HepG2 (cell line): ENCODE measurements around the gene WDR54. TPM values are rescaled to one million over a fixed set of nuclear protein-coding genes. Genes with fewer than 3 reads are reported as not detected.

Experiments
- FOXA1 ChIP-seq, 2 experiments: fragments of 450-650 bp in 1 of 2; sonication (generic) in 1 of 2; formaldehyde crosslinking in 1 of 2; IDR thresholded peaks; 2 replicates each; pipeline versions ENCODE4 v1.4.0 to v1.6.1; 2016 to 2020; ENCODE audit warnings: missing genetic modification reagents in 1 of 2
- HNRNPUL1 ChIP-seq: fragments of 200-400 bp; formaldehyde crosslinking; IDR thresholded peaks from 2 replicates; pipeline ENCODE4 v1.6.1; 2017; ENCODE audit warnings: low read depth, mild to moderate bottlenecking, low read length, moderate library complexity
- MEIS2 ChIP-seq: sonication (generic); formaldehyde crosslinking; IDR thresholded peaks from 2 replicates; pipeline ENCODE4 v1.9.0; 2021; ENCODE audit warnings: mild to moderate bottlenecking, missing genetic modification reagents
- NBN ChIP-seq: fragments of 450-650 bp; conservative IDR thresholded peaks from 2 replicates; pipeline ENCODE4 v1.6.1; 2017
- SUZ12 ChIP-seq: fragments of 150-350 bp; IDR thresholded peaks from 2 replicates; pipeline ENCODE4 v1.6.1; 2014; ENCODE audit warnings: low read depth, low read length
- TRIM24 ChIP-seq: sonication (generic); formaldehyde crosslinking; IDR thresholded peaks from 2 replicates; pipeline ENCODE4 v1.8.0; 2022; ENCODE audit warnings: mild to moderate bottlenecking, missing genetic modification reagents
- ZBTB3 ChIP-seq: sonication (generic); formaldehyde crosslinking; IDR thresholded peaks from 2 replicates; pipeline ENCODE4 v1.4.0; 2020; ENCODE audit warnings: low read depth, mild to moderate bottlenecking, moderate library complexity, missing genetic modification reagents, borderline replicate concordance
- ZFP36 ChIP-seq: fragments of 150-350 bp; IDR thresholded peaks from 2 replicates; pipeline ENCODE4 v1.6.1; 2018; ENCODE audit warnings: borderline replicate concordance, low read length, low read depth; ENCODE audit not compliant: partially characterized antibody
- ZKSCAN1 ChIP-seq: fragments of 150-350 bp; IDR thresholded peaks from 2 replicates; pipeline ENCODE4 v1.6.1; 2014; ENCODE audit warnings: low read length
- ZNF251 ChIP-seq: sonication (generic); formaldehyde crosslinking; IDR thresholded peaks from 2 replicates; pipeline ENCODE4 v1.9.0; 2021; ENCODE audit warnings: mild to moderate bottlenecking, missing genetic modification reagents
- ZNF510 ChIP-seq: sonication (generic); formaldehyde crosslinking; IDR thresholded peaks from 2 replicates; pipeline ENCODE4 v1.4.0; 2020; ENCODE audit warnings: low read depth, mild to moderate bottlenecking, missing genetic modification reagents
- ZNF558 ChIP-seq: sonication (generic); formaldehyde crosslinking; IDR thresholded peaks from 2 replicates; pipeline ENCODE4 v1.9.0; 2022; ENCODE audit warnings: mild to moderate bottlenecking, missing genetic modification reagents, borderline replicate concordance
- polyA plus RNA-seq, 8 experiments: library from polyadenylated mRNA; depleted of rRNA in 3 of 8; stranded (reverse) in 7 of 8; unstranded in 1 of 8; fragments of >200 nt; fragmentation: Illumina TruSeq in 4 of 8; extraction: Trizol in 4 of 8; gene quantifications; 2 replicates each; pipeline versions ENCODE4 v1.2.1 to v1.2.3, GENCODE V29; 2011 to 2016; ENCODE audit warnings: low read depth in 4 of 8, missing spikeins in 1 of 8, mixed read lengths in 1 of 8; ENCODE audit not compliant: insufficient read depth in 1 of 8
- total RNA-seq, 5 experiments: library from RNA; depleted of rRNA; stranded (reverse); fragments of >200 nt; fragmentation: Illumina TruSeq; extraction: Trizol; gene quantifications; 2 replicates each; pipeline ENCODE4 v1.2.3, GENCODE V29; 2016; ENCODE audit warnings: low read depth in 1 of 5
- TF ChIP-seq, protein P1 (sequence below): IDR thresholded peaks from 2 replicates; pipeline ENCODE4 v1.6.1; 2016; ENCODE audit warnings: control low read depth
- TF ChIP-seq, protein P2 (sequence below): sonication (generic); formaldehyde crosslinking; IDR thresholded peaks from 2 replicates; pipeline ENCODE4 v1.8.1; 2022; ENCODE audit warnings: low read depth, mild to moderate bottlenecking, missing genetic modification reagents
- TF ChIP-seq, protein P3 (sequence below): sonication (generic); formaldehyde crosslinking; IDR thresholded peaks from 2 replicates; pipeline ENCODE4 v1.5.0; 2020; ENCODE audit warnings: mild to moderate bottlenecking, missing genetic modification reagents
- TF ChIP-seq, protein P4 (sequence below): sonication (generic); formaldehyde crosslinking; IDR thresholded peaks from 2 replicates; pipeline ENCODE4 v1.4.0; 2020; ENCODE audit warnings: missing genetic modification reagents, borderline replicate concordance

WDR54 gene
- total and polyA plus RNA-seq, 2 of the 13 experiments (the other 11 are each of a cell fraction or from before 2014, with no cell fraction given): 2.0 to 17.3 TPM

GRCh38 chr2:74461187-74462053 lies 39.9 kb downstream of the WDR54 start (continued):
- TF ChIP-seq, protein P1, sequence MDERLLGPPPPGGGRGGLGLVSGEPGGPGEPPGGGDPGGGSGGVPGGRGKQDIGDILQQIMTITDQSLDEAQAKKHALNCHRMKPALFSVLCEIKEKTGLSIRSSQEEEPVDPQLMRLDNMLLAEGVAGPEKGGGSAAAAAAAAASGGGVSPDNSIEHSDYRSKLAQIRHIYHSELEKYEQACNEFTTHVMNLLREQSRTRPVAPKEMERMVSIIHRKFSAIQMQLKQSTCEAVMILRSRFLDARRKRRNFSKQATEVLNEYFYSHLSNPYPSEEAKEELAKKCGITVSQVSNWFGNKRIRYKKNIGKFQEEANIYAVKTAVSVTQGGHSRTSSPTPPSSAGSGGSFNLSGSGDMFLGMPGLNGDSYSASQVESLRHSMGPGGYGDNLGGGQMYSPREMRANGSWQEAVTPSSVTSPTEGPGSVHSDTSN (CRISPR knock-in tag): no peak
- TF ChIP-seq NBN (no peak), ZFP36 (no peak), SUZ12 (no peak), FOXA1 (IDR thresholded peaks at IDR 0.05) (no peak), FOXA1 (CRISPR knock-in tag; IDR thresholded peaks at IDR 0.05) (peak; percentile 71), MEIS2 (CRISPR knock-in tag) (no peak), ZKSCAN1 (no peak), TRIM24 (CRISPR knock-in tag) (no peak), ZNF558 (CRISPR knock-in tag) (no peak), ZNF510 (CRISPR knock-in tag) (no peak), ZNF251 (CRISPR knock-in tag) (no peak), HNRNPUL1 (no peak), ZBTB3 (CRISPR knock-in tag) (no peak)
- TF ChIP-seq, protein P2, sequence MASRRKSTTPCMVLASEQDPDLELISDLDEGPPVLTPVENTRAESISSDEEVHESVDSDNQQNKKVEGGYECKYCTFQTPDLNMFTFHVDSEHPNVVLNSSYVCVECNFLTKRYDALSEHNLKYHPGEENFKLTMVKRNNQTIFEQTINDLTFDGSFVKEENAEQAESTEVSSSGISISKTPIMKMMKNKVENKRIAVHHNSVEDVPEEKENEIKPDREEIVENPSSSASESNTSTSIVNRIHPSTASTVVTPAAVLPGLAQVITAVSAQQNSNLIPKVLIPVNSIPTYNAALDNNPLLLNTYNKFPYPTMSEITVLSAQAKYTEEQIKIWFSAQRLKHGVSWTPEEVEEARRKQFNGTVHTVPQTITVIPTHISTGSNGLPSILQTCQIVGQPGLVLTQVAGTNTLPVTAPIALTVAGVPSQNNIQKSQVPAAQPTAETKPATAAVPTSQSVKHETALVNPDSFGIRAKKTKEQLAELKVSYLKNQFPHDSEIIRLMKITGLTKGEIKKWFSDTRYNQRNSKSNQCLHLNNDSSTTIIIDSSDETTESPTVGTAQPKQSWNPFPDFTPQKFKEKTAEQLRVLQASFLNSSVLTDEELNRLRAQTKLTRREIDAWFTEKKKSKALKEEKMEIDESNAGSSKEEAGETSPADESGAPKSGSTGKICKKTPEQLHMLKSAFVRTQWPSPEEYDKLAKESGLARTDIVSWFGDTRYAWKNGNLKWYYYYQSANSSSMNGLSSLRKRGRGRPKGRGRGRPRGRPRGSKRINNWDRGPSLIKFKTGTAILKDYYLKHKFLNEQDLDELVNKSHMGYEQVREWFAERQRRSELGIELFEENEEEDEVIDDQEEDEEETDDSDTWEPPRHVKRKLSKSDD (CRISPR knock-in tag): peak; percentile 43; the same call in 1 of the 2 replicates
- TF ChIP-seq, protein P3, sequence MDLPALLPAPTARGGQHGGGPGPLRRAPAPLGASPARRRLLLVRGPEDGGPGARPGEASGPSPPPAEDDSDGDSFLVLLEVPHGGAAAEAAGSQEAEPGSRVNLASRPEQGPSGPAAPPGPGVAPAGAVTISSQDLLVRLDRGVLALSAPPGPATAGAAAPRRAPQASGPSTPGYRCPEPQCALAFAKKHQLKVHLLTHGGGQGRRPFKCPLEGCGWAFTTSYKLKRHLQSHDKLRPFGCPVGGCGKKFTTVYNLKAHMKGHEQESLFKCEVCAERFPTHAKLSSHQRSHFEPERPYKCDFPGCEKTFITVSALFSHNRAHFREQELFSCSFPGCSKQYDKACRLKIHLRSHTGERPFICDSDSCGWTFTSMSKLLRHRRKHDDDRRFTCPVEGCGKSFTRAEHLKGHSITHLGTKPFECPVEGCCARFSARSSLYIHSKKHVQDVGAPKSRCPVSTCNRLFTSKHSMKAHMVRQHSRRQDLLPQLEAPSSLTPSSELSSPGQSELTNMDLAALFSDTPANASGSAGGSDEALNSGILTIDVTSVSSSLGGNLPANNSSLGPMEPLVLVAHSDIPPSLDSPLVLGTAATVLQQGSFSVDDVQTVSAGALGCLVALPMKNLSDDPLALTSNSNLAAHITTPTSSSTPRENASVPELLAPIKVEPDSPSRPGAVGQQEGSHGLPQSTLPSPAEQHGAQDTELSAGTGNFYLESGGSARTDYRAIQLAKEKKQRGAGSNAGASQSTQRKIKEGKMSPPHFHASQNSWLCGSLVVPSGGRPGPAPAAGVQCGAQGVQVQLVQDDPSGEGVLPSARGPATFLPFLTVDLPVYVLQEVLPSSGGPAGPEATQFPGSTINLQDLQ: no peak
- TF ChIP-seq, protein P4, sequence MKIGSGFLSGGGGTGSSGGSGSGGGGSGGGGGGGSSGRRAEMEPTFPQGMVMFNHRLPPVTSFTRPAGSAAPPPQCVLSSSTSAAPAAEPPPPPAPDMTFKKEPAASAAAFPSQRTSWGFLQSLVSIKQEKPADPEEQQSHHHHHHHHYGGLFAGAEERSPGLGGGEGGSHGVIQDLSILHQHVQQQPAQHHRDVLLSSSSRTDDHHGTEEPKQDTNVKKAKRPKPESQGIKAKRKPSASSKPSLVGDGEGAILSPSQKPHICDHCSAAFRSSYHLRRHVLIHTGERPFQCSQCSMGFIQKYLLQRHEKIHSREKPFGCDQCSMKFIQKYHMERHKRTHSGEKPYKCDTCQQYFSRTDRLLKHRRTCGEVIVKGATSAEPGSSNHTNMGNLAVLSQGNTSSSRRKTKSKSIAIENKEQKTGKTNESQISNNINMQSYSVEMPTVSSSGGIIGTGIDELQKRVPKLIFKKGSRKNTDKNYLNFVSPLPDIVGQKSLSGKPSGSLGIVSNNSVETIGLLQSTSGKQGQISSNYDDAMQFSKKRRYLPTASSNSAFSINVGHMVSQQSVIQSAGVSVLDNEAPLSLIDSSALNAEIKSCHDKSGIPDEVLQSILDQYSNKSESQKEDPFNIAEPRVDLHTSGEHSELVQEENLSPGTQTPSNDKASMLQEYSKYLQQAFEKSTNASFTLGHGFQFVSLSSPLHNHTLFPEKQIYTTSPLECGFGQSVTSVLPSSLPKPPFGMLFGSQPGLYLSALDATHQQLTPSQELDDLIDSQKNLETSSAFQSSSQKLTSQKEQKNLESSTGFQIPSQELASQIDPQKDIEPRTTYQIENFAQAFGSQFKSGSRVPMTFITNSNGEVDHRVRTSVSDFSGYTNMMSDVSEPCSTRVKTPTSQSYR (CRISPR knock-in tag): no peak
